Prostate gland (tissue), 2 donors: ENCODE data around the gene THEM4. TPM values are rescaled to one million over a fixed set of nuclear protein-coding genes. Genes with fewer than 3 reads are reported as not detected.
"Not testable (repeated sequence)": the region's sequence is repeated elsewhere in the genome, so short reads cannot be mapped to it uniquely, and the experiment has no call there.

Source experiments
- DNase-seq: peaks from one replicate; pipeline ENCODE4 v3.0.0-alpha.2; 2019; ENCODE audit warnings: low spot score
- H3K27ac ChIP-seq, 2 donors: fragments of 200-600 bp; sonication (generic); 2 replicates each; pipeline ENCODE4 v1.5.1; 2017 to 2019
- H3K27me3 ChIP-seq: fragments of 200-600 bp; sonication (generic); replicated peaks from 2 replicates; pipeline ENCODE4 v1.5.1; 2019; ENCODE audit not compliant: insufficient read depth
- H3K36me3 ChIP-seq, 2 donors: fragments of 200-600 bp; sonication (generic); 1 replicate in 1 of 2; 2 replicates in 1 of 2; pipeline versions ENCODE4 v1.5.1 to v1.8.1; 2017 to 2019
- H3K4me1 ChIP-seq: fragments of 200-600 bp; sonication (generic); replicated peaks from 2 replicates; pipeline ENCODE4 v1.5.1; 2019
- H3K4me3 ChIP-seq, 2 donors: fragments of 200-600 bp; sonication (generic); 2 replicates each; pipeline ENCODE4 v1.5.1; 2017 to 2019
- H3K9me3 ChIP-seq: fragments of 200-600 bp; sonication (generic); 2 replicates; pipeline ENCODE4 v1.5.1; 2017
- POLR2A ChIP-seq: fragments of 450-650 bp; IDR thresholded peaks from one replicate; pipeline ENCODE4 v1.6.1; 2016; ENCODE audit warnings: antibody characterized with exemption, mild to moderate bottlenecking
- POLR2AphosphoS5 ChIP-seq: sonication (generic); formaldehyde crosslinking; IDR thresholded peaks from one replicate; pipeline ENCODE4 v1.6.1; 2017; ENCODE audit warnings: antibody characterized with exemption
- WGBS: methylation state at CpG from one replicate; pipeline ENCODE4 v1.1.5; 2018; 5-methylcytosine and 5-hydroxymethylcytosine counted together
- intact Hi-C: fragments of 100-400 bp; cut with DNase I; formaldehyde crosslinking; loops from one replicate; pipeline ENCODE4 v1.14.2; 2022
- total RNA-seq, 2 donors: library from RNA; depleted of rRNA; stranded (reverse); fragments of >200 nt; gene quantifications; one replicate each; pipeline ENCODE4 v1.1.0, GENCODE V29; 2016
- TF ChIP-seq, protein P1 (sequence below), 4 experiments: fragments of 200-600 bp in 2 of 4; fragments of 450-650 bp in 2 of 4; sonication (generic) in 2 of 4; IDR thresholded peaks; 1 replicate in 3 of 4; 2 replicates in 1 of 4; pipeline ENCODE4 v1.5.1; 2016 to 2019; ENCODE audit warnings: antibody characterized with exemption in 4 of 4, mild to moderate bottlenecking in 2 of 4, moderate library complexity in 2 of 4

Gene THEM4
- total RNA-seq, 2 donors from 2014 or later, result 21.2 to 30.3 TPM

DNA sequence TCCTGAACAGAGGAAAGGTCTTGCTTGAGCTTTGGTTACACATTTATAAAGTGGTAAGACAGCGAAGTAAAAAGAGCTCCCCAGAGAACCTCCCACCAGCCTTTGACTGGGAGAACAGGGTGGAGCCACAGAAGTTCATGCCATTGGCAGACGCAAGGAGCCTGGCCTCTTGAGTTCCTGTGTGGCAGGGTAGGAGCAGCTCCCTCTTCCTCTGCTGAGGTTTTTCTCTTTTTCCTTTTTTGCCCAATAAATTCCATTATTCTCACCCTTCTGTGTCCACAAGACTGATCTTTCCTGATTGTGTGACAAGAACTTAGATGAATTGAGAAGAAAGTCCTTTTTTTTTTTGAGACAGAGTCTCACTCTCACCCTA is 4.3 kb downstream of the THEM4 start:
- DNase-seq, result no peak
- no peaks in the 10 kb centered on the region for H3K27me3 ChIP-seq
- H3K4me1 ChIP-seq, result no peaks in the 10 kb centered on the region
- H3K27ac ChIP-seq, result no peak overlapping the region
- TF ChIP-seq, protein P1, sequence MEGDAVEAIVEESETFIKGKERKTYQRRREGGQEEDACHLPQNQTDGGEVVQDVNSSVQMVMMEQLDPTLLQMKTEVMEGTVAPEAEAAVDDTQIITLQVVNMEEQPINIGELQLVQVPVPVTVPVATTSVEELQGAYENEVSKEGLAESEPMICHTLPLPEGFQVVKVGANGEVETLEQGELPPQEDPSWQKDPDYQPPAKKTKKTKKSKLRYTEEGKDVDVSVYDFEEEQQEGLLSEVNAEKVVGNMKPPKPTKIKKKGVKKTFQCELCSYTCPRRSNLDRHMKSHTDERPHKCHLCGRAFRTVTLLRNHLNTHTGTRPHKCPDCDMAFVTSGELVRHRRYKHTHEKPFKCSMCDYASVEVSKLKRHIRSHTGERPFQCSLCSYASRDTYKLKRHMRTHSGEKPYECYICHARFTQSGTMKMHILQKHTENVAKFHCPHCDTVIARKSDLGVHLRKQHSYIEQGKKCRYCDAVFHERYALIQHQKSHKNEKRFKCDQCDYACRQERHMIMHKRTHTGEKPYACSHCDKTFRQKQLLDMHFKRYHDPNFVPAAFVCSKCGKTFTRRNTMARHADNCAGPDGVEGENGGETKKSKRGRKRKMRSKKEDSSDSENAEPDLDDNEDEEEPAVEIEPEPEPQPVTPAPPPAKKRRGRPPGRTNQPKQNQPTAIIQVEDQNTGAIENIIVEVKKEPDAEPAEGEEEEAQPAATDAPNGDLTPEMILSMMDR (IDR thresholded peaks at IDR 0.05), result no peak
- TF ChIP-seq POLR2AphosphoS5 (no peak), POLR2A (no peak)
- H3K9me3 ChIP-seq, result no peaks in the 10 kb centered on the region
- H3K36me3 ChIP-seq, result no peaks in the 10 kb centered on the region
- 73% methylated on average over 2 of the region's 2 CpGs for WGBS
- H3K4me3 ChIP-seq, result no peak overlapping the region
- intact Hi-C loops, result no loop called here

DNA sequence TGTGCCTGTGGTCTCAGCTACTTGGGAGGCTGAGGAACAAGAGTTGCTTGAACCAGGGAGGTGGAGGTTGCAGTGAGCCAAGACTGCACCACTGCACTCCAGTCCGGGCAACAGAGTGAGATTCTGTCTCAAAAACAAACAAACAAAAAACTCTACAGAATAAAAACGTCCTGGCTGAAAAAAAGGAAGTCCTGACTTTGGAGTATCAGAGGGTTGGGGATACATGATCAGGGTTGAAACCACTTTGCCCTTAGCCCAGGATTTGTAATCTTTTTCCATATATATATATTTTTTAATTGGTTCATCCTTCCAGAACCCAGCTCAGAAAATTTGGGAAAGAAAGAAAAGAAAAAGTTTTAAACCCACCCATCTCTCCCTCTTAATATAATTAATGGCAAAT is 6.5 kb downstream of the THEM4 start:
- DNase-seq, result no peak
- no peaks in the 10 kb centered on the region for H3K36me3 ChIP-seq
- TF ChIP-seq, protein P1 (IDR thresholded peaks at IDR 0.05), result no peak
- TF ChIP-seq POLR2A (no peak), POLR2AphosphoS5 (no peak)
- H3K4me3 ChIP-seq, result no peak overlapping the region
- H3K27ac ChIP-seq, result no peak overlapping the region
- H3K27me3 ChIP-seq, result no peaks in the 10 kb centered on the region
- intact Hi-C loops, result no loop called here
- no peaks in the 10 kb centered on the region for H3K9me3 ChIP-seq
- H3K4me1 ChIP-seq, result no peaks in the 10 kb centered on the region
- WGBS, result 67% methylated on average over 2 of the region's 2 CpGs

DNA sequence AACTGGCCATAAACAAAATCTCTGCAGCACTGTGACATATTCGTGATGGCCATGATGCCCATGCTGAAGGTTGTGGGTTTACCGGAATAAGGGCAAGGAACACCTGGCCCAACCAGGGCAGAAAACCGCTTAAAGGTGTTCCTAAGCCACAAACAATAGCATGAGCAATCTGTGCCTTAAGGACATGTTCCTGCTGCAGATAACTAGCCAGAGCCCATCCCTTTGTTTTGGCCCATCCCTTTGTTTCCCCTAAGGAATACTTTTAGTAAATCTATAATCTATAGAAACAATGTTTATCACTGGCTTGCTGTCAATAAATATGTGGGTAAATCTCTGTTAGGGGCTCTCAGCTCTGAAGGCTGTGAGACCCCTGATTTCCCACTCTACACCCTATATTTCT is 8.5 kb downstream of the THEM4 start:
- intact Hi-C loops, H3K9me3 ChIP-seq, DNase-seq, H3K4me3 ChIP-seq, H3K36me3 ChIP-seq, H3K27ac ChIP-seq, H3K4me1 ChIP-seq, H3K27me3 ChIP-seq: not testable (repeated sequence)
- WGBS, result 95% methylated on average over 3 of the region's 3 CpGs

DNA sequence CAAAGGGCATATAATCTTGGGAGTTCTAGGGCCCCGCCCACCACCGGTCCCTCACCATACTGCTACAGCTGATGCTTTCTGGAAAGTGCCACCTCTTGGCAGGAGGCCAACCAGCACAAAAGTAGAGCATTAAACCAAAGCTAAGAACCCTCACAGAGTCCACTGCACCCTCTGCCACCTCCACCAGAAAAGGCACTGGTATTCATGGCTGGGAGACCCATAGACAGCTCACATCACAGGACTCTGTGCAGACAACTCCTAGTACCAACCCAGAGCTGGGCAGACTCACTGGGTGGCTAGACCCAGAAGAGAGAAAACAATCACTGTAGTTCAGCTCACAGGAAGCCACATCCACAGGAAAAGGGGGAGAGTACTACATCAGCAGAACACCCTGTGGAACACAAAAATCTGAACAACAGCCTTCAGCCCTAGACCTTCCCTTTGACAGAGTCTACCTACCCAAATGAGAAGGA is 10.8 kb downstream of the THEM4 start:
- no peaks in the 10 kb centered on the region for H3K4me1 ChIP-seq
- DNase-seq, result no peak
- H3K4me3 ChIP-seq, result no peak overlapping the region
- whole genome bisulfite sequencing, result 75% methylated on average over 2 of the region's 2 CpGs
- no peaks in the 10 kb centered on the region for H3K27me3 ChIP-seq
- no peaks in the 10 kb centered on the region for H3K9me3 ChIP-seq
- intact Hi-C loops, result no loop called here
- no peak overlapping the region for H3K27ac ChIP-seq
- no peaks in the 10 kb centered on the region for H3K36me3 ChIP-seq
- no peak for TF ChIP-seq POLR2A
- TF ChIP-seq, protein P1 (IDR thresholded peaks at IDR 0.05), result no peak
- TF ChIP-seq POLR2AphosphoS5, result no peak

DNA sequence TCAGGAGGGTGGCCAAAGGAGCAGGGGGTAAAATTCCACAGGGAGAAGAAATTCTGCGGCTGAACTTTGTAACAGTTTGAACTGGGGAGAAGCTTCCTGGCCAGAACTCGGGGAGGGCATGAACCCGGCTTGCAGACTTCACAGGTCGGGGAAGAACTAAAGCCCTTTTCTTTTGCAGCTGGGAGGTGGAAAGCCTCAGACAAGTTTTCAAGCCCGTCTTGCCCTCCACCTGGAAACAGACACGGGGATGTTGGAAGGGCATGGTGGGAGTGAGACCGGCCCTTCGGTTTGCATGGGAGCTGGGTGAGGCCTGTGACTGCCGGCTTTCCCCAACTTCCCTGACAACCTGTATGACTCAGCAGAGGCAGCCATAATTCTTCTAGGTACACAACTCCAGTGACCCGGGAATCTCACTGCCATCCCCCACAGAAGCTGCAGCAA is 11.3 kb downstream of the THEM4 start:
- Histone ChIP-seq H3K4me1 (no peaks in the 10 kb centered on the region), H3K27me3 (no peaks in the 10 kb centered on the region), H3K9me3 (no peaks in the 10 kb centered on the region), H3K36me3 (no peaks in the 10 kb centered on the region), H3K4me3 (no peak overlapping the region), H3K27ac (no peak overlapping the region)
- DNase-seq, result no peak
- WGBS, result 83% methylated on average over 10 of the region's 10 CpGs
- intact Hi-C loops, result no loop called here
- no peak for TF ChIP-seq POLR2A
- TF ChIP-seq, protein P1 (IDR thresholded peaks at IDR 0.05), result no peak
- no peak for TF ChIP-seq POLR2AphosphoS5
